Activated T-helper 1 cell treated with anti-CD3 and anti-CD28 coated beads, Interleukin-2, amount 50 U/mL, for 16 hours (primary cell): Measurements from ENCODE around the gene ZC3H18.

Experiments used
- DNase-seq, 2 donors: peaks; one replicate each; pipeline ENCODE4 v3.0.0-alpha.2; 2020; ENCODE audit warnings: low read depth in 1 of 2, low spot score in 1 of 2

The ZC3H18 gene

DNA sequence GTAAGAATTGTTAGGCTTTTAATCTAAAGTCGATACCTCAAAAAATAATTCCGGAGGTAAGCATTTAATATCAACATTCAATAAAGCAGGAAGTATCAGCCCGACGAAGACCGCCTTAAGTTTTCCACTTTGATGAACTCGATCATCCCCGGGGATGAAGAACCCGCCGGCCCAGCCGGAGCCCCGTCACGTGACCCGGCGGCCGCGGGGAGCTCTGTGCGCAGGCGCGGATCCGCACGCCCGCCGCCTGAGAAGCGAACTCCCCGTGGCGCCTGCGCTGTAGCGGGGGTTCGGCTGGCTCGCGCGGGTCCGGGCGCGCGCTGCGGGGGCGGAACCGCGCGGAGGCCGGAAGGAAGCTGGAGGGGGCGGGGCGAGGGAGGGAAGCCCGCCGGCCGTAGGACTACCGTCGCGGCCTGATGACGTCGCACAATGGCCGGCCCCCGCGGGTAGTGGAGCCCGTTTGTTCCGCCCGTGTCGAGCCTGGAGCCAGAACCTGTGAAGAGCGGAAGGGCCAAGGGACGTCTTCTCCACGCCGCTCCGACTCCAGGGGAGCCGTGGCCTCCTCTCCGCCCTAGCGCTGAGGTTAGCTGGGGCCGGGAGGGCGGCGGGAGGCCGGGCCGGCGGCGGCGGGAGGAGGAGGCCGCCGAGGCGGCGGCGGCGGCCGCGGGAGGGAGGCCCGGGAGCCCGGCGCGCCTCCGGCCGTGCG, at the start of gene ZC3H18:
Gene ZC3H18 (plus strand): TSS at position 419 of the 706 bp plus-strand sequence. CDS start 6,721 bp downstream, outside the sequence.
- DNase-seq: peak; percentile 97 to 98

DNA sequence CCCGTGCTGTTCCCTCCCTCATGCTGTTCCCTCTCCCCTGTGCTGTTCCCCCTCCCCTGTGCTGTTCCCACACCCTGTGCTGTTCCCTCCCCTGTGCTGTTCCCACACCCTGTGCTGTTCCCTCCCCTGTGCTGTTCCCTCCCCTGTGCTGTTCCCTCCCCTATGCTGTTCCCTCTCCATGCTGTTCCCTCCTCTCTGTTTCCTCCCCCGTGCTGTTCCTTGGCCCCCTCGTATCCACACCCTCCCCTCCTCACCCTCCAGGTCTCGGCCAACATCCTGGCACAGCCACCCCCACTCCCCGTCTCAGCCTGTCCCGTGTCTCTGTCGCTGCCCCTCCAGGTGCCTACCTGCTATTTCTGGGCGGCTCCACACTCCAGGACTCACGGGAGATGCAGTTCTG, 48.5 kb upstream of the ZC3H18 start:
- no peak for DNase-seq

DNA sequence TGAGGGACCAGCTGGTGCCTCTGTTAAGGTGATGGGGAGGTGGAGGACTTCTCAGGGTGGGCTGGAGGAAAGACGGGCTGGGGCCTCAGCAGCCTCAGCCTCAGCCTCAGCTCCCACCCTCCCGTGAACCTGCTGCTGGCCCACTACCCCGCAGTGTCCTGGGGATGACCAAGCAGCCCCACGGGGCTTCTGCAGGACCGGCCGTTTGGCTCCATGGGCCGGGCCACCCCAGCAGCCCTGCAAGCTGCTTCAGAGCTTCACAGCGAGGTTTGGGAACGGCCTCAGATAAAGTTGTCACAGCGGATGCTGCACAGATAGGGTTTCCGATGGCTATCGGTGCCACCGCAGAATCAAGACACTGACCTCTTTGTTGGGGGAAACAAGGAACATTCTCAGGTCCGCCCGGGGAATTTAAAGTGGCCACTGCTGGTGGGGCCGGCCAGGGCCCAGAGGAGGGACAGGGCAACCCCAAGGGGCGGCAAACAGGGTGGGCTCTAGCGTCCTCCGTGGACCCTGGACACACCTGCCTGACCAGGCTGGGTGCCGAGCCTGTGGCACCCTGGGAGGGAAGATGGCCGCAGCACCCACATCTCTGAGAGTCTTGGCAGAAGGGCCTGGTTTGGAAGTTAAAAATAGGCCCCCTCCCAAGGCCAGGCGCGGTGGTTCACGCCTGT, 47.8 kb upstream of the ZC3H18 start:
- DNase-seq: no peak

DNA sequence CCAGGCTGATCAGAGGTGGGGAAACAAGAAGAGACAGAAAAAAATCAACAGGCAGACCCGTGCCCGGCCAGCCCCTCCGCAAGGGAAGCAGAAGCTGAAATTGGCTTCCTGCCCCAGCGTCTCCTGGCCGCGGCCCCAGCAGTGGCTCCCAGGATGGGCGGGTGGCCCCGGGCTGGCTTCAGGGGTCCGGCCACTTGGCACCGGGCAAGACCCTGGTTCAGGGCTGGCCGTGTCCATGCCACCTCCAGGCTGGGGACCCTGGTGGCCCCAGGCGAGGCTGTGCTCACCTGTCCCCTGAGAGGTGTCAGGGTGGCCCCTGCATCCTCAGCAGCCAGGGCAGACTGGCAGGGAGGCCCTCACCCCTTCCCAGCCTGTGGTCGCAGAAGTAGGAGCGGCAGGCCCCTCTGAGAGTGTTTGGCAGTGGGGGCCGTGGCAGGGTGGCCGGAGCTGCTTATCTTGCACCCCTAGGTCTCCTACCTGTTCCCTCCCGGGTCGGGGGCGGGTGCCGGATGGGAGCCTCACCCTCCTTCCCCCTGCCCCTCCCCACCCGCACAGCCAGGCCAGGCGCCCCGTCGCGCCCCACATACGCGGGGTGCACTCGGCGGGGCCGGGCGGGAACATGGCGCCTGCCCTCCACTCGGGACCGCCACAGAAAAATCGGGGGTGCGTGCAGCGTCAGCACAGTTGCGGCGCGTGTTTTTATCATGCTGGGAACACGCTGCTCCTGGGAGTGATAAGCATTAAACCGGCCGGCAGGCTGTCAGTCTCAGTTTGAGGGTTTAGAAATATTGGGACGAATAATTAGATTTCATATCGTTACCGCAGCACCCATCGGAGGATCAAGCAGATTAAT, 46.7 kb upstream of the ZC3H18 start:
- DNase-seq: no peak

DNA sequence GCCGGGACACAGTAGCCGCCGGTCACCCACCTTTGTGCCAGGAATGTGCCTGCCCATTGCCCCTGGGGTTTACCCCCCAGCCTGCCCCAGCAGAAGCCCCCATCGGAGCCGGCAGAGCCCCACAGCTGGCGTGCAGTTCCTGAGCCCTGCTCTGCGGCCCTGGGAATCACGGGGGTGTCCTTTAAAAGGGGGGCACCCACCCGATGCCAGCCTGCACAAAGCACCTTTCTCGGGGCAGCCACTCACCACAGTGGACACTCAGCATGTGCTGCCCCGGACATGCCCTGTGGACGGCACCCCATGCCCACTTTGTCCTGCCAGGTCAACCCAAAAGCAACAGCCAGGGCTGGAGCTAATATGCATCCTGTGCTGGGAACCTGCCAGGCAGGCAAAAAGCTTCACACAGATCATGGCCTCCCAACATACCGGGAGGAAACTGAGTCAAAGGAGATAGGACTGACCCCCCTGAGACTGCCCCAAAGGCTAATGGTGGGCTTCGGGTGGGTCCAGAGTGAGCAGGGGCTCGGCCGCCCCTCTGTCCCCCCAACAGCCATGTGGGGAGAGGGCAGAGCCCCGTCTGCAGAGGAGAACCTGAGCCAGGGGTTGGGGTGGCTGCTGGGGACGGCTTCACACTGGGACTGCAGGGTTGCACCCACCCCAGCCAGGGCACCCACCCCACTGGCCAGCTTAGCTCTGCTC, 45.8 kb upstream of the ZC3H18 start:
- DNase-seq: no peak

DNA sequence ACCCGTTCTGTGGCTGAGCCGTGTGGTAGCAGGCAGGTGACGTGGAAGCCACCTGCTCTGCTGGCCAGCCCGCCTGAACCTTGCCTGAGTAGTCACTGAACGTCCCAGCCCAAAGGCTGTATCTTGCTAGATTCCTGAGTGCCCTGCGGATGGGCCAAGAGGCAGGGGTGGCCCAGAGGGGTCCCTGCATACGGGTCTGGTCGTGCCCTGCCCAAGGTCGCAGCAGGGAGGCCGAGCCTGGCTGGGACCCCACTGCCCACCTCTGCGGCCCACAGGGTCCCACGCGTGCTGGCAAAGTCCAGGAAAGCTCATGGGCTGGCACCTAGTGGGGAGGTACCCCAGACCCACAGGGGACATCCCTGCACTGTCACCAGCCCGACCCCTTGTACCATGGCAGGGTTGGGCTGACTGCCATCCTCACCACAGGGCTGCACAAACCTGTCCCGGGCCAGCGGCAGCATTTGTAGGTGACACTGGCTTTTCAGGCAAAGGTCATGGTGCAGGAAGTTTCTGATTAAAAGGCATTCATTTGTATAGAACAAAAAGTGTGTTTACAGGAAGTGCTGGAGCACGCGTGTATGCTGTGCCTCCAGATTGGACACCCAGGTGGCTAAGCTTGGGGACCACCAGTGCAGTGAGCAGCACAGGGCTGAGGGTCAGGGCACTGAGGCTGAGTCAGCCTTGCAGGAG, 45.1 kb upstream of the ZC3H18 start:
- no peak for DNase-seq

DNA sequence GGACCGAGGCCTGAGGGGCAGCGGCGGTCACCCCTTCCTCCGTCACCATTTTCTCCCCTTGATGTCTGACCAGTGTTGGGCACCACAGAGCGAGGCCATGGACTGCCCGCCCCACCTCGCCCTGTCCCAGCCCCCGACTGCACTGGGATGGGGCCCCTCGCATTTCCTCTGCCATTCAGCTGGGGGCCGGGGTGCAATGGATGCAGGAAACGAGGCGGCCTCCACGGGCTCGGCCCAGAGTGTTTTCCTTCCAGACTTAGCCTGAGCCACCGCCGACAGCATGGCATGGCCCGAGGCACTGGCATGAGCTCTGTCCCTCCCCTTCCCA, 44.6 kb upstream of the ZC3H18 start:
- no peak for DNase-seq

DNA sequence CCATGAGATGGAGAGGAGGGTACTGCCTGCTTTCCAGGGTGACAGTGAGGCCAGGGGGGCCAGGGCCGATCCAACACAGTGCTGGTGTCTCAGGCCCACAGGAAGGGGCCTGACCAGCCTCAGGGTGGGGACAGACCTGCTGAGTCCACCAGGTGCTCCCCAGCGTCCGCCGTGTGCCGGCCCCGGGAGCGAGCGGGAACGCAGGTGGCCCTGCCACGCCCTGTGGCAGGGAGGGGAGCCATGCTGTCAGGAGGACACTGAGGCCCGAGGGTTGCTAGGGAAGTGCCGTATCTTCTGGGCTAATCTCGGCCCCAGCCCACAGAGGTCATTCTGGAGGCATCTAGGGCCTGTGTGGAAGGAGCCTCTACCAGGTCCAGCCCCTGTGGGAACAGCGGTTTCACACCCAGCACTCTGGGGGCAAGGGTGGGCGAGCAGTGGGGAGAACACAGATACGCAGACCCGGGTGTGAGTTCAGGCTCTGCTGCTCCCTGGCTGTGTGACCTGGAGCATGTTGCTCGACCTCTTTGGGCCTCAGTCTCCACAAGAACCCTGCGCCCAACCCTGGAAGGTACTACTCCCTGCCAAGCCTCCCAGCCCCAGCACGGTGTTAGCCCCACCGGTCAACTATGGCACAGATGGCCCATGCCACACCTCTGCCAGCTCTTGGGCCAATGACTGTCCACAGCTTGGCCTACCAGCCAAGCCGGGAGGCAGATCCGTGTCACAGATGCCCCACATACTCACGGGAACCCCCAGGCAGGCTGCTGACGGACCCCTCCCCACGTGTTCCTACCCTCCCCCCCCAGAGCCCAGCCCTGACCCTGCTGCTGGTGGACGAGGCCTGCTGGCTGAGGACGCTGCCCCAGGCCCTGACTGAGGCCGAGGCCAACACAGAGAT, 43.9 kb upstream of the ZC3H18 start:
- DNase-seq: no peak

DNA sequence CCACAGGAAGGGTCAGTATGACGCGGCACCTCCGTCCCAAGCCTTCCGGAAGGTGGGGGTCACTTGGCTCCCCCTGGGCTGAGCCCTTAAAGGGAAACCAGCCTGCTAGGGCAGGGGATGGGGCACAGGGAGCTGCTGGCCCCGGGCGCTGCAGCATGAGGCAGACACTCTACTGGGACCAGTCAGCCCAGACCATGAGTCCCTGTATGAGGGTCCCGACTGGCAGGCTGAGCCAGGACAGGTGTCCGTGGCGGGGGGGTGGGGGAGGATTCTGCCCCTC, 43.4 kb upstream of the ZC3H18 start:
- DNase-seq: no peak

DNA sequence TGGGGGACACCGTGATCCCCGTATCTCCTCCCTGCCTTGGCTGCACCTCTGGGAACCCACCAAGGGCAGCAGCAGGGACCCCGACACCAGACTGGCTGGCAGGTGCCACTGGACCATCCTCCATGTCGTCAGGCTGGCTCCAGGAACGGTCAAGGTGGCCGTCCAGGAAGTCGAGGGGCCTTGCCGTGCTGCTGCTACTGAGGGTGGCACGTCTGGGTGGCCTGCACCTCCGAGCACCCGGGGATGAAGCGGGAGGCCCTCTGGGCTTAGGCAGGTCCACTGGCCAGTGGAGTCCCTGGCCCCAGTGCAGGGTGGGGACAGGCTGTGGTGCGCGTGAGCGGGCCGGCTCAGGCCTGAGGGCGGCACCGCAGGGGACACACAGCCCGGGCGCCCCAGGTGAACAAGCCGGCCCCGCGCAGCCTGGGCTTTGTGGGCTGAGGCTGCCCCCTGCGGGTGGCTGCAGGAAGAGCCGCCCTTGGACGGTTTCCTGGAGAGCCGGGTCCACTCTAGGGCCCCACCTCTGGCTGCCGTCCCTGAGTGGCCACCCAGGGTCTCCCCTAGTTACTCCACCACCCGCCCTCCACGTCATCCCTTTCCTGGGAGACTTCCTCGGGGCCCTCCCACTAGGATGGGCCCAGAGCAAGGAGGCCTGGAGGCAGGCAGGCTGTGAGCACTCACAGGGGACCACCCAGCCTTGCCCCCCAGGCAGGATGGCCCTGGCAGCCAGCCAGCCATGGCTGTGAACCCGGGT, 42.8 kb upstream of the ZC3H18 start:
- peak; percentile 35 to 51 for DNase-seq

DNA sequence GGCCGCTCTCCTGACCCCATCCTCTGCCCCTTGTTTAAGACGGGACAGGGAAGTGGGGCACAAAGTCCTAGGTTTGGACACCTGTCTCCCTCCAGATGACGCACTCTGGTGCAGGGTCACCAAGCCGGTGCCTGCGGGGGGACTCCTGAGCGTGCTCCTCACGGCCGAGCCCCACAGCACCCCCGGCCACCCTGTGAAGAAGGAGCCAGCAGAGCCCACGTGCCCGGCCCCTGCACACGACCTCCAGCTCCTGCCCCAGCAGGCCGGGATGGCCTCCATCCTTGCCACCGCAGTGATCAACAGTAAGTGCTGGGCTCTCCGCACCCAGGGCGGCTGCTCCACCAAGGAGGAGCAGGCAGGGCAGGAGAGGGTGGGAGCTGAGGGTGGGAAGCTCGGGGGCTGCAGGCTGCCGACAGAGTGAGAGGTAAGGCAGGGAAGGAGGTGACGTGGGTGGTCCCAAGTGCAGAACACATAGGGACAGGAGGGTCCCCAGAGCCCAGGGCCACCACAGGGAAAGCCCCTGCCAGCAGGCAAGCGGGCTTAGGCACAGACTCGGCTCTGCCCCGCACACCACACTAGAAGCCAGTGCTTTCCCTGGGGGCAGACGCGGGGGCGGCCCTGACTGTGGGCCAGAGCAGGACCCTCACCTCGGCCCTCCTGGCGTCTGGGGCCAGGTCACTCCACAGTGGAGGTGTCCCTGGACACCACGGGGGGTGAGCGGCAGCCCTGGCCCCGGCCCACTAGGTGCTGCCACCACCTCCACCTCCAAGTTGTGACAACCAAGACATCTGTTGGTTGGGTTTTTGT, 42.1 kb upstream of the ZC3H18 start:
- no peak for DNase-seq

DNA sequence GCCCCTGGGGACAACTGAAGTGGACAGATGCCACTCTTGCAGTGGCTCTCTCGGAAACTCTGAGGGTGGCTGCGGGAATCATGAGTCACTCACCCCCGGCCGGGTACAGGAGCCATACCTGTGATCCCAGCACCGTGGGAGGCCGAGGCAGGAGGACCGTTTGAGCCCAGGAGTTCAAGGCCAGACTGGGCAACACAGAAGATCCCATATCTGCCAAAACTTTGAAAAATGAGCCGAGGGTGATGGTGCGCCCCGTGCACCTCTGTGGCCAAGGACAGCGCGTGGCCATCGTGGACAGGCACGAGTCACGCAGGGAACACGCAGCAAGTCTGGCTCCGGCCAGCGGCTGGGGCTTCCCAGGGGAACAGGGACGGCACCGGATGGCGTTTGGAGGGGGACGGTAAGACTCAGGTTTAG, 41.3 kb upstream of the ZC3H18 start:
- DNase-seq: no peak

DNA sequence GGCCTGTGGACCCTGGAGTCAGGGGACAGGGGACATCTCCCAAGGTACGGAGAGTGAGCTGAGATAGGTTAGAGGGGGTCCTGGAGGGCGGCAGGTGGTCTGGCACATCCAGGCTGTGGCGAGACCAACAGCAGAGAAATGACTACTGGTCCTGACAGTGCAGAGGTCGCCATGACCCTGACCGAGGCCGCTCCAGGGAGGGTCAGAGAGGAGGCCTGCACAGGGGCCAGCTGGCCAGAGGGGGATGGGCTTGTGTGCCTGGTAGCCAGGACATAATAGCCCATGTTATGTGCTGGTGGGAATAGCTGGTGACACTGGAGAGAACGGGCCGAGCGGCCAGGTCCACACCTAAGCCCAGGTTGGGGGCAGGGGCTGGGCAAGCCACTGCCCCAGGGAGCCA, 40.6 kb upstream of the ZC3H18 start:
- no peak for DNase-seq

DNA sequence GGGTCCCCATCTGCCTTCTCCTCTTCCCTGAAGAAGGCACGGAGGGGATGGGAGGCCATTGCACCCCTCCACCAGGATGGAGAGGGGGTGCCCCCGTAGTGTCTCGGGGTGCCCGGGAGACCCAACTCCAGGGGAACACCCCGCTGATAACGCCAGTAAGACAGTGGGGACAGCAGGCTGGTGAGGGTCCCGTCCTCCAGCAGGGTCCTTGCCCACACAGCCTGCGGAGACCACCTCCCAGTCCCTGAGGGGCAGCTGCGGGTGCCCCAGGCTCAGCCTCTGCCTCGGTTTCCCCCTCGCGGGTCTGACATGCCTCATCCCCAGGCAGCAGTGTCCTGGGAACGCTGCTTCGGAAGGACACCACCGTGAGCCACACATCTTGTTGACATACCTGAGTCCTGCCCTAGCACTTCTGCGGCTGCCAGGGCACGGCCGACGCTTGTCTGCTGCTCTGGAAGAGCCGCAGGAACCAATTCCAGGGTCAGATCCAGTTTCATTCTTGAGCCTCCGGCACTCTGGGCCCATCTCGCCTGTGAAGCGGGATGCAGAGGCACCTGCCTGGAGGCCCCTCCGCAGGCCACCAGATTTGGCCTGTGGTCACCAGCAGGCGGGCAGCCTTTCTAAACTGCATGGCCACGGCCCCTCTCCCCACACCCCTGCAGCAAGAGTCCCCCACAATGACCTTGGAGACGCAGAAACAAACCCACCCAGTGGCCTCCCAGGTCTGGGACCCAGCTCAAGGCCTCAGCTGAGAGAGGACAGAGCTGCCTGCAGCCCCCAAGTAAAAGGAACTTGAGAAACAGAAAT, 39.9 kb upstream of the ZC3H18 start:
- no peak for DNase-seq

DNA sequence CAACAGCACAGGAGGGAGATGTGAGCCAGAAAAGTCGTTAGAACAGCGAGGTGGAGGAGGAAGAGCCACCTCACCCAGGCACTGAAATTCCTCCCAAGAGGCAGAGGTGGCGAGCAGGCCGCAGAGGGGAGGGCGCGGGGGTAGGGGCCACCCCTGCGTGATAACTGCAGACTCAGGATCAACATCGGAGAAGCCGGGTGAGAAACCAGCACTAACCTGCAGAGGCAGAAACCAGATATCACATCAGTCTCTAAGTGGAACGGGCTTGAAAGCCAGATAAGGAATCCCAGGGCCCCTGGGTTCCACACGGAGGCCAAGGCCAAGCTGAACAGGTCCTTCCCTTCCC, 39.4 kb upstream of the ZC3H18 start:
- no peak for DNase-seq

DNA sequence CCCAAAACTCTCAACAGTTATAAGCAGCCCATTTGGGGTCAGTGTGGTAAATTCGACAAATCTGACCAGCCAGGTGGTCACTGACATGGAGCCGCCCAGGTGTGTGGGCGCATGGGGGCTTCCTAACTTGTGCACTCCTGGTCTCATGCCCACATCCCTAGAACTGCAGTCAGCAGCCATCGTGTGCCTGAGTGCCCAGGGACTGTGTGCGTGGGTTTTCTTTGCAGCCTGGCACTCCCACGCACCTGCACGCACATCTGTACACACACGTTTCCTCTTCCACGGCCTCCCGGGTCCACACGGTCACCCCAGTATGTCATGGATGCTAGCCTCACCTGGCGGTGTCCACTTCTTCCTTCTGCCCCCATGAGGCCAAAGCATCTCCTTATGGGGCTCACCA, 38.9 kb upstream of the ZC3H18 start:
- DNase-seq: no peak

DNA sequence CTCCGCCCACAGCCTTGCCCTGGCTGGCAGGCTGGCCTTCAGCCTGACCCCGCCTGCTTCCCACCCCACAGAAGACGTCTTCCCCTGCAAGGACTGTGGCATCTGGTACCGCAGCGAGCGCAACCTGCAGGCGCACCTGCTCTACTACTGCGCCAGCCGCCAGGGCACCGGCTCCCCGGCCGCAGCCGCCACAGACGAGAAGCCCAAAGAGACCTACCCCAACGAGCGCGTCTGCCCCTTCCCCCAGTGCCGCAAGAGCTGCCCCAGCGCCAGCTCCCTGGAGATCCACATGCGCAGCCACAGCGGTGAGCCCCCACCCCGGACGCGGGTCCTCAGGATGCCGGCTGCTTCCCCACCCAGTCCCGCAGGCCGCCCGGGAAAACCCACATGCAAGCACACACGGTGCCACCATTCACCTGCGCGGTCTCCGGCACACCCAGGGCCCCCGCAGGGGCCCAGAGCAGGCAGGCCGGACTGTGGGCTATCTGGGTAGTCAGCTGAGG, 38.2 kb upstream of the ZC3H18 start:
- DNase-seq: no peak
